Caco-2 (cell line): ENCODE results near the gene RABGAP1L. TPM values are rescaled to one million over a fixed set of nuclear protein-coding genes. Genes with fewer than 3 reads are reported as not detected.
"Not testable (repeated sequence)": the region's sequence is repeated elsewhere in the genome, so short reads cannot be mapped to it uniquely, and the experiment has no call there.

Source experiments
- BruUV-seq: library from RNA; stranded (reverse); fragments of 400-500 nt; replicated peaks from 2 replicates; lab custom pipeline; 2021; lab: Mats Ljungman, UMichigan
- CTCF ChIA-PET: fragments of 300-600 bp; sonication (Branson Sonifier 250); formaldehyde crosslinking; loops from one replicate; lab custom pipeline; 2022; ENCODE audit warnings: antibody characterized with exemption; lab: Charles Lee
- POLR2A ChIA-PET: fragments of 300-600 bp; sonication (Branson Sonifier 250); formaldehyde crosslinking; loops from one replicate; lab custom pipeline; 2022; ENCODE audit warnings: antibody characterized with exemption; lab: Charles Lee
- DNase-seq, 2 experiments: peaks; one replicate each; pipeline versions ENCODE4 v3.0.0 to v3.0.0-alpha.2; 2020 to 2022
- H3K27me3 ChIP-seq: replicated peaks from 2 replicates; pipeline ENCODE4 v1.6.0; 2011; ENCODE audit warnings: low read length; ENCODE audit not compliant: control insufficient read depth, insufficient read depth
- H3K36me3 ChIP-seq: 2 replicates; pipeline ENCODE4 v1.5.1; 2011; ENCODE audit warnings: low read length; ENCODE audit not compliant: control insufficient read depth, insufficient read depth
- H3K4me1 ChIP-seq: fragments of 250-450 bp; sonication (Bioruptor Pico); 2 replicates; pipeline ENCODE4 v1.5.1; 2020; ENCODE audit warnings: mild to moderate bottlenecking
- H3K4me3 ChIP-seq: 2 replicates; pipeline ENCODE4 v1.5.1; 2011; ENCODE audit warnings: low read depth, mild to moderate bottlenecking, control low read depth, low read length
- H3K9me3 ChIP-seq: fragments of 250-450 bp; sonication (Bioruptor Pico); 2 replicates; pipeline ENCODE4 v1.5.1; 2020; ENCODE audit warnings: mild to moderate bottlenecking, moderate library complexity
- H3K27ac Mint-ChIP-seq: one replicate; pipeline ENCODE4 v1.8.0; 2022; ENCODE audit warnings: mixed read lengths; ENCODE audit not compliant: unreplicated experiment
- H3K27me3 Mint-ChIP-seq: one replicate; pipeline ENCODE4 v1.8.0; 2022; ENCODE audit warnings: mixed read lengths; ENCODE audit not compliant: insufficient read depth, unreplicated experiment
- H3K36me3 Mint-ChIP-seq: one replicate; pipeline ENCODE4 v1.8.0; 2022; ENCODE audit warnings: mild to moderate bottlenecking, mixed read lengths; ENCODE audit not compliant: insufficient read depth, unreplicated experiment
- H3K4me1 Mint-ChIP-seq: one replicate; pipeline ENCODE4 v1.8.0; 2022; ENCODE audit warnings: low read depth, mixed read lengths; ENCODE audit not compliant: unreplicated experiment
- H3K4me3 Mint-ChIP-seq: one replicate; pipeline ENCODE4 v1.8.0; 2022; ENCODE audit warnings: mild to moderate bottlenecking, moderate library complexity, mixed read lengths; ENCODE audit not compliant: unreplicated experiment
- H3K9me3 Mint-ChIP-seq: one replicate; pipeline ENCODE4 v1.8.0; 2022; ENCODE audit warnings: mixed read lengths; ENCODE audit not compliant: unreplicated experiment
- CTCF ChIP-seq, 2 experiments: fragments of 200-600 bp in 1 of 2; IDR thresholded peaks; 1 replicate in 1 of 2; 2 replicates in 1 of 2; pipeline versions ENCODE4 v1.5.1 to v1.8.0; 2011 to 2022; ENCODE audit warnings: antibody characterized with exemption in 1 of 2, control low read depth in 1 of 2, inconsistent platforms in 1 of 2, low read depth in 1 of 2, low read length in 1 of 2, mild to moderate bottlenecking in 1 of 2, moderate library complexity in 1 of 2; ENCODE audit not compliant: insufficient read depth in 1 of 2, severe bottlenecking in 1 of 2, unreplicated experiment in 1 of 2
- intact Hi-C: fragments of 100-400 bp; cut with micrococcal nuclease; formaldehyde crosslinking; loops from one replicate; pipeline ENCODE4 v1.10.0; 2022; ENCODE audit not compliant: unreplicated experiment
- total RNA-seq: library from RNA; stranded (reverse); gene quantifications from 2 replicates; pipeline ENCODE4 v1.2.3, GENCODE V29; 2022

RABGAP1L gene
- total RNA-seq, 1 experiment from 2014 or later: 20.3 TPM

GRCh38 chr1:174583316-174583715, 424.0 kb downstream of the RABGAP1L start:
- Mint-ChIP-seq H3K36me3 (no peaks in the 10 kb centered on the region), H3K27me3 (no peaks in the 10 kb centered on the region), H3K9me3 (peaks cover 3% of the 10 kb centered on the region), H3K4me1 (no peaks in the 10 kb centered on the region), H3K27ac (no peak overlapping the region), H3K4me3 (no peak overlapping the region)
- H3K4me1 ChIP-seq: no peaks in the 10 kb centered on the region
- H3K36me3 ChIP-seq: no peaks in the 10 kb centered on the region
- BruUV-seq: no TSS peak
- DNase-seq: no peak
- no peak for TF ChIP-seq CTCF (IDR thresholded peaks at IDR 0.05; ENCODE audit: insufficient read depth in 1 of 2, low read depth in 1 of 2, low read length in 1 of 2, severe bottlenecking in 1 of 2, unreplicated experiment in 1 of 2)
- ChIA-PET CTCF (no interaction called here), POLR2A (no interaction called here)
- no peaks in the 10 kb centered on the region; the same call in 1 of the 2 replicates for H3K9me3 ChIP-seq
- H3K27me3 ChIP-seq: no peaks in the 10 kb centered on the region
- no peak overlapping the region for H3K4me3 ChIP-seq
- intact Hi-C loops: no loop called here

GRCh38 chr1:174584071-174584470, 424.8 kb downstream of the RABGAP1L start:
- BruUV-seq: no TSS peak
- Mint-ChIP-seq H3K36me3 (no peaks in the 10 kb centered on the region), H3K9me3 (peaks cover 11% of the 10 kb centered on the region), H3K27ac (no peak overlapping the region), H3K4me1 (no peaks in the 10 kb centered on the region), H3K4me3 (no peak overlapping the region), H3K27me3 (no peaks in the 10 kb centered on the region)
- no peak for TF ChIP-seq CTCF (IDR thresholded peaks at IDR 0.05; ENCODE audit: insufficient read depth in 1 of 2, low read depth in 1 of 2, low read length in 1 of 2, severe bottlenecking in 1 of 2, unreplicated experiment in 1 of 2)
- Histone ChIP-seq H3K27me3 (no peaks in the 10 kb centered on the region), H3K4me3 (no peak overlapping the region), H3K9me3 (no peaks in the 10 kb centered on the region; the same call in 1 of the 2 replicates), H3K4me1 (no peaks in the 10 kb centered on the region), H3K36me3 (no peaks in the 10 kb centered on the region)
- ChIA-PET POLR2A (no interaction called here), CTCF (no interaction called here)
- intact Hi-C loops: no loop called here
- DNase-seq: no peak

- H3K4me3 Mint-ChIP-seq, intact Hi-C loops, H3K4me1 Mint-ChIP-seq, H3K9me3 ChIP-seq, CTCF ChIA-PET, POLR2A ChIA-PET, H3K27ac Mint-ChIP-seq, H3K4me3 ChIP-seq, H3K4me1 ChIP-seq, BruUV-seq, H3K36me3 Mint-ChIP-seq, H3K36me3 ChIP-seq, DNase-seq, H3K27me3 ChIP-seq, H3K27me3 Mint-ChIP-seq: not testable (repeated sequence)
- peaks cover 14% of the 10 kb centered on the region for H3K9me3 Mint-ChIP-seq
These were observed 429.3 kb downstream of the RABGAP1L start for GRCh38 chr1:174588618-174589017.

GRCh38 chr1:174605198-174605597, 445.9 kb downstream of the RABGAP1L start:
- Mint-ChIP-seq H3K4me1 (no peaks in the 10 kb centered on the region), H3K4me3 (no peak overlapping the region), H3K27ac (no peak overlapping the region), H3K9me3 (peaks cover 6% of the 10 kb centered on the region), H3K27me3 (no peaks in the 10 kb centered on the region), H3K36me3 (no peaks in the 10 kb centered on the region)
- DNase-seq: no peak
- Histone ChIP-seq H3K36me3 (no peaks in the 10 kb centered on the region), H3K4me1 (peaks cover 2% of the 10 kb centered on the region; the same call in 1 of the 2 replicates), H3K4me3 (no peak overlapping the region), H3K27me3 (no peaks in the 10 kb centered on the region), H3K9me3 (no peaks in the 10 kb centered on the region)
- ChIA-PET POLR2A (no interaction called here), CTCF (no interaction called here)
- no peak for TF ChIP-seq CTCF (IDR thresholded peaks at IDR 0.05; ENCODE audit: insufficient read depth in 1 of 2, low read depth in 1 of 2, low read length in 1 of 2, severe bottlenecking in 1 of 2, unreplicated experiment in 1 of 2)
- no TSS peak for BruUV-seq
- intact Hi-C loops: no loop called here
